Right lobe of liver (tissue), 6 donors: ENCODE measurements around the gene INSIG1. TPM values are rescaled to one million over a fixed set of nuclear protein-coding genes. Genes with fewer than 3 reads are reported as not detected.

ENCODE experiments used
- ATAC-seq, 4 donors: fragments of 200-7000 bp; cut with Tn5 transposase; one replicate each; pipeline ENCODE4 v1.9.1; 2020; ENCODE audit warnings: mild to moderate bottlenecking in 4 of 4, moderate library complexity in 4 of 4
- DNase-seq, 3 donors: peaks; one replicate each; pipeline ENCODE4 v3.0.0-alpha.2; 2020
- H3K27ac ChIP-seq, 3 donors: fragments of 200-600 bp; one replicate each; pipeline ENCODE4 v1.8.0; 2022
- H3K27me3 ChIP-seq, 2 donors: fragments of 200-600 bp; one replicate each; pipeline ENCODE4 v1.8.0; 2022
- H3K36me3 ChIP-seq, 4 donors: fragments of 200-600 bp; sonication (generic) in 1 of 4; one replicate each; pipeline versions ENCODE4 v1.5.1 to v1.8.0; 2017 to 2022; ENCODE audit warnings: control low read depth in 1 of 4
- H3K4me1 ChIP-seq, 4 donors: fragments of 200-600 bp; sonication (generic) in 1 of 4; one replicate each; pipeline versions ENCODE4 v1.5.1 to v1.8.0; 2017 to 2022; ENCODE audit warnings: control low read depth in 1 of 4
- H3K4me3 ChIP-seq, 3 donors: fragments of 200-600 bp; one replicate each; pipeline ENCODE4 v1.8.0; 2022
- H3K9me3 ChIP-seq, 4 donors: fragments of 200-600 bp; sonication (generic) in 1 of 4; one replicate each; pipeline versions ENCODE4 v1.5.1 to v1.8.0; 2017 to 2022; ENCODE audit warnings: control low read depth in 1 of 4
- CTCF ChIP-seq, 4 donors: fragments of 200-600 bp in 3 of 4; fragments of 450-650 bp in 1 of 4; IDR thresholded peaks; one replicate each; pipeline versions ENCODE4 v1.5.1 to v1.8.0; 2016 to 2022; ENCODE audit warnings: antibody characterized with exemption in 4 of 4, mild to moderate bottlenecking in 2 of 4
- POLR2A ChIP-seq: fragments of 450-650 bp; IDR thresholded peaks from one replicate; pipeline ENCODE4 v1.6.1; 2017; ENCODE audit warnings: antibody characterized with exemption, mild to moderate bottlenecking
- WGBS: methylation state at CpG from one replicate; pipeline ENCODE4 v1.1.6; 2018; ENCODE audit warnings: low coverage, low lambda C conversion rate; ENCODE audit not compliant: insufficient coverage; ENCODE audit errors: missing lambda C conversion rate; 5-methylcytosine and 5-hydroxymethylcytosine counted together
- intact Hi-C, 2 donors: fragments of 100-400 bp; cut with DNase I; formaldehyde crosslinking; loops; one replicate each; pipeline versions ENCODE4 v1.11.2 to v1.14.1; 2022
- total RNA-seq, 6 experiments: library from RNA; depleted of rRNA in 2 of 6; stranded (reverse); fragments of >200 nt in 2 of 6; fragmentation: NEBNext Ultra II Directional in 3 of 6; extraction: Animal tissue kit (Norgen Biotek cat#: 25700) in 3 of 6; gene quantifications; one replicate each; pipeline versions ENCODE4 v1.1.0 to v1.2.4, GENCODE V29; 2016 to 2023
- donor health status: DM: no; HTN: yes; CAD: no.
- donor health status: DM: no; HTN: no; CAD: no.
- donor health status: DM: no; HTN: no; CAD: no.
- donor health status: DM: no; HTN: yes; CAD: no.
- donor health status: DM: no; HTN: yes; CAD: no.

Gene INSIG1
- total RNA-seq, 6 experiments from 2014 or later: 130 to 625 (median 205) TPM

- intact Hi-C loops: loop anchor here (10.0 kb wide), 2 partner anchors 164 to 454 kb away; no protein-coding TSS in a partner anchor
- ATAC-seq: no peak
- H3K4me3 ChIP-seq: no peak overlapping the region
- no peaks in the 10 kb centered on the region for H3K9me3 ChIP-seq
- no peaks in the 10 kb centered on the region for H3K27me3 ChIP-seq
- H3K4me1 ChIP-seq: peaks cover 0 to 5% (median 0%) of the 10 kb centered on the region in 4 donors
- TF ChIP-seq POLR2A (no peak), CTCF (IDR thresholded peaks at IDR 0.05) (no peak)
- no peaks in the 10 kb centered on the region for H3K36me3 ChIP-seq
- WGBS: 42% methylated on average over 9 of the region's 16 CpGs
- H3K27ac ChIP-seq: no peak overlapping the region
- peak in 1 of 3 donors; percentile 23 for DNase-seq
Measured at GRCh38 chr7:155358948-155359712, 61.5 kb downstream of the INSIG1 start.

Other genes starting within 250 kb of the INSIG1 start
- gene HTR5A, start 227.6 kb upstream of the INSIG1 start, total RNA-seq: not detected
- gene EN2, start 160.3 kb downstream of the INSIG1 start, total RNA-seq: not detected
- under 1 TPM in 1 of 6 experiments, not detected in 5; 0.19 TPM for gene CNPY1, start 248.7 kb downstream of the INSIG1 start, total RNA-seq